ENCODE measurements around the gene AOC1.
"Not testable (repeated sequence)": the region's sequence is repeated elsewhere in the genome, so short reads cannot be mapped to it uniquely, and the experiment has no call there.

AOC1 gene

GRCh38 chr7:150897502-150898474, 45.5 kb downstream of the AOC1 start:
- no peak for DNase-seq (ENCODE audit: low read depth)

GRCh38 chr7:150898475-150899011, 46.2 kb downstream of the AOC1 start:
- DNase-seq (ENCODE audit: low read depth), result peak; percentile 63

GRCh38 chr7:150900675-150901074, 48.4 kb downstream of the AOC1 start:
- no peak for DNase-seq (ENCODE audit: low read depth)

GRCh38 chr7:150901160-150902035, 49.1 kb downstream of the AOC1 start:
- DNase-seq (ENCODE audit: low read depth), result no peak

- no peak for DNase-seq (ENCODE audit: low read depth)
These were observed 50.0 kb downstream of the AOC1 start for GRCh38 chr7:150902078-150903033.

GRCh38 chr7:150903606-150904005, 51.3 kb downstream of the AOC1 start:
- DNase-seq (ENCODE audit: low read depth), result no peak

GRCh38 chr7:150904011-150904909, 51.9 kb downstream of the AOC1 start:
- no peak for DNase-seq (ENCODE audit: low read depth)

- no peak for DNase-seq (ENCODE audit: low read depth)
These were observed 55.9 kb downstream of the AOC1 start for GRCh38 chr7:150908173-150908572.

- DNase-seq (ENCODE audit: low read depth), result peak; percentile 18
These were observed 57.1 kb downstream of the AOC1 start for GRCh38 chr7:150909200-150909995.

- DNase-seq (ENCODE audit: low read depth), result not testable (repeated sequence)
These were observed 58.1 kb downstream of the AOC1 start for GRCh38 chr7:150910305-150910995.

GRCh38 chr7:150910996-150911422, 58.7 kb downstream of the AOC1 start:
- DNase-seq (ENCODE audit: low read depth), result no peak
